ENCODE results near the gene KLC4.
"Not testable (repeated sequence)": the region's sequence is repeated elsewhere in the genome, so short reads cannot be mapped to it uniquely, and the experiment has no call there.

Gene KLC4

GRCh38 chr6:43093436-43094289 is 34.2 kb downstream of the KLC4 start:
- no peak for DNase-seq (ENCODE audit: low spot score)

DNA sequence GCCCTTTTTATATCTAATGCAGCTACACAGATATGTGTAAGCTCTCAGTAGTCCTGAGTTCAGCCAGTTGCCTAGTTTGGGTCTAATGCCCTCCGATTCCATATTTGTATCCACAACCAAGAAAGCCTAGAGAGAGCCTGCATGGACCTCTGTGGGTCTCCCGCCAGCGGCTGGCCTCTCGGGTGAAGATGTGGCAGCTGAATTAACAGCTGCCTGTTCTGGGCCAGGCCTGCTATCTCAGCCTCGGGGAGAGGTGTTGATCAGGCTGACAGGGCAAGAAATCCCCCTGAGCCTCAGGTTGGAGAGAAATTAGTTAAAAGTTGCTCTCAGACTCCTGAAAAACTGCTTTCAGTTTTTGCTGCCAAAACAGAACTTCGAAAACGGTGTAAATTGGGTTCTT is 36.5 kb downstream of the KLC4 start:
- no peak for DNase-seq (ENCODE audit: low spot score)

GRCh38 chr6:43096451-43097097 is 37.1 kb downstream of the KLC4 start:
- peak; percentile 68 for DNase-seq (ENCODE audit: low spot score)

- DNase-seq (ENCODE audit: low spot score) = no peak
Observed at GRCh38 chr6:43097098-43097489, 37.7 kb downstream of the KLC4 start.

DNA sequence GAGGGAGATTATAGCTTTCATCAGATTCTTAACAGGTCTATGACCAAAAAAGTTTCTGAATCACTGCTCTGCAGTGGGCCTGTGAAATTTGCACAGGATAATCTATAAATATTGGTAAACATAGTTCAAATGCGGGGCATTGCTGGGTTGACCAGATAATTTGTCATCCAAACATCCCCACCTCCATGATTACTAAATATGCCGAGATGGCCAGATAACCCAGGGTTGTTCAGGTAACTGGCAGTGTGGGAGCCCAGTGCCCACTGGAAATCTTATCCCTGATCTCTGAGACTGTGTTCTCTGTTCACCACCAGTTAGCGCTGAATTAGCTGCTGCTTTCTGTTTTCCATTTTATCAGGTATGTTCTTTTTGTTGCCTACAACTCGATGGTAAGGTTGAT is 38.1 kb downstream of the KLC4 start:
- no peak for DNase-seq (ENCODE audit: low spot score)

DNA sequence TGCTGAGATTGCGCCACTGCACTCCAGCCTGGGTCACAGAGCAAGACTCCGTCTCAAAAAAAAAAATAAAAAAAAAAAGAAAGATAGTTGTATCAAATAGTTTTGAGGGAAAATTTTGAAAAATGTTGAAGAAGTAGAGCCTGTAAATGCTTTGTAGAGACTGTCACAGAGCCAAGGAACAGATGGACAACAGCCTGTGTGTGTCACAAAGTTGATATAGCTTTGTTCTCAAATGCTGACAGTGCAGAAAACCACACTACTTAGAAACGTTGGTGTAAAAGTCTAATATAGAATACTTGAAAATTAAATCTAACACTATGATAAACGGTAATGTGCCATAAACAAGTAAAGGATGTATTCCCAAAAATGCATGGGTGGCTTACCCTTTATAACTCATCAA is 42.1 kb downstream of the KLC4 start:
- DNase-seq (ENCODE audit: low spot score) = no peak

DNA sequence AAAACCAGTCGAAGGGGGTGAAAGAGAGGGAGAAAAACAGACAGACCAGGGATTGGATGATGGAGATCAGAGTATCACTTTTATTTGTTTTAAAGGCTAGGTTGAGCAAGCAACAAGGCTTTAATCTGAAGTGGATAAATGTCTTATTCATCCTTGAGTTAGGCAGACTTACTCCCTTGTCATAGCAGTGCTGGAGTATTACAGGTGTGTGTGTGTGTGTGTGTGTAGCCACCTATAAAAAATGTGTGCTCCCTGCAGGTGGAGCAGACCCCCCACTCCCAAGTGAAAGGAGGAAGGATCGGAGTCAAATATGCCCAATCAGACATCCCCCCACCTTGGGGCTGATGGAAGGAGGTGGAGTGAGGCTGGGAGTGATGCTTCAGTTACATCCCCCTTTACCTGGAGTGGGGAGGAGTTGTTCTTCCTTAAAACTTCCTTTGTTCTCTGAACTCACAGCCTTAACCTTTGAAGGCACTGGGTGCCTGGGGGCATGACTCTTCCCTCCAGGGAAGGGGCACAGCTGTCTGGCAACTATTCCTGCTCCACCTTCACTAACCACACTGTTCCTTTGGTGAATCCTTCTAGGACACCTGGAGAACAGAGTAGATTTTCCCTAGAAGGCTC is 43.9 kb downstream of the KLC4 start:
- DNase-seq (ENCODE audit: low spot score) = no peak

- no peak for DNase-seq (ENCODE audit: low spot score)
Observed at GRCh38 chr6:43105538-43106222, 46.2 kb downstream of the KLC4 start.

DNA sequence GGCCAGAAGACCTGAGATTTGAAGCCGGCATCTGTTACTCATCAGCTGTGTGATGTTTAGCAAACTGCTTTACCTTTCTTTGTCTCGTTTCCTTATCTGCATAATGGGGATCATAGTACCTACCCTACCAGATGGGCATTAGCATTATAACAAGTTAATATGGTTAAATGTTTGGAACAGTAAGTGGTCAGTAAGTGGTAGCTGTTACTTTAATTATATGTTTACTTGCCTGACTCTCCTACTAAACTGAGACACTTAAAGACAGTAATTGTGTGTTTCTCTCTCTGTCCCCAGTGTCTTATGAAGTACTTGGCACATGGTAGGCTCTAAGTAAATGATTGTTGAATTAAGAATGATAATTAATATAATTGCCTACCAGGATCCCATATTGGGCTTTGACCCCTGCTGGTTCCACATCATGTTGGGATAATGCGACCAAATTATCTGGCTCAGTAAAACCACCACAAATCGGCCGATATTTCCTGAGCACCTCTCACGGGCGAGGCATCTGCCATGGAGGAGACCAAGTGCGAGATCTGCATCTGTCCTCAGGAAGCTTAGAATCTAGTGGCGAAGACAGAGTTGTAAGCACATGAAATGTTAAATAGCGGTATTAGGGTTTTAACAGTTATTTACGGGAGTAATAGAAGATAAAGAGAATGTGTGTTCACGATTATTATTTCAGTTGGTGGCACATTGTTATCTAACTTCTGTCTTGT is 48.1 kb downstream of the KLC4 start:
- no peak for DNase-seq (ENCODE audit: low spot score)

- DNase-seq (ENCODE audit: low spot score) = peak; percentile 67
Observed at GRCh38 chr6:43113431-43114260, 54.2 kb downstream of the KLC4 start.

DNA sequence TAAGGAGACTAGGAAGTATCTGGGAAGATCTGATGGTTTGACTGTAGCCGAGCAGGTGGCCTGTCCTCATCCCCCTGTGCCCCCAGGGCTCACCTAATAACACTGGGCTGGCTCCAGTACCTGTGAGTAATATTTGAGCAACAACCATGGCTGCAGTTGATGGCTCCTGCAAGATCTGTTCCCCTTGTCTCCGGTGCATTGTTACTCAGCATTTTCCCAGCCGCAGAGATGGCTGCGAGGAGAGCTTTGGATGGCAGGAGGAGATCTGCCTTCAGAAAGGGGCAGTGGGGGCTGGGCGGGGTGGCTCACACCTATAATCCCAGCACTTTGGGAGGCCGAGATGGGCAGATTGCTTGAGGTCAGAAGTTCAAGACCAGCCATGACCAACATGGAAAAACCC is 55.9 kb downstream of the KLC4 start:
- no peak for DNase-seq (ENCODE audit: low spot score)

DNA sequence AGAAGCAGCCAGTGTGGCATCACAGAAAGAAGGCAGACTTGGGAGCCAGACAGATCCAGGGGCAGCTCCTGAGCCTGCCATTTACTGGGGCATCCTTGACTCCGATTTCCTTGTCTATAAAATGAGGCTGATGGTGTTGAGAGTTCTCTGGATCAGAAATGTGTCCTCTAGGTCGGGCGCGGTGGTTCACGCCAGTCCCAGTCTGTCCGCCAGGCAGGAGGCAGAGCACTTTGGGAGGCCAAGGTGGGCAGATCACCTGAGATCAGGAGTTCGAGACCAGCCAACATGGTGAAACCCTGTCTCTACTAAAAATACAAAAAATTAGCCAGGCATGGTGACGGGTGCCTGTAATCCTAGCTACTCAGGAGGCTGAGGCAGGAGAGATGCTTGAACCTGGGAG is 58.0 kb downstream of the KLC4 start:
- not testable (repeated sequence) for DNase-seq (ENCODE audit: low spot score)

DNA sequence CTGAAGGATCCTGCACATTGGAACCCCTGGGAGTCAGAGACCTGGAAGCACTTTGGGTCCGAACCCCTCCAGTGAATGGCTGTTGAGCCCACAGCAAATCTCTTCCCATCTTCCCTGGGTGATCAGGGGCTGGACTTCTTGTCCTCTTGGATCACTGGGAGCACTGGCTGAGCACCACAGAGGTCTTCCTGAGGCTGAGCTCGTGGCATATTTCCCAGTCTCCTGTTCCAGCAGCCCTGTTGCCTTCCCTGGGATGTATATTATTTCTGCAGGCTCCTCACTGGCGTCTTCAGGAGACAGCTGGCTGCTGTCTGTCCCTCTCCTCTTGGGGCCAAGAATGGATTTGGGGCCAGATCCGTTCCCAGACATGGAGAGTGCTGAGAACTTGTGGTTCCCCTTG is 60.1 kb downstream of the KLC4 start:
- DNase-seq (ENCODE audit: low spot score) = no peak

GRCh38 chr6:43120101-43120763 is 60.8 kb downstream of the KLC4 start:
- no peak for DNase-seq (ENCODE audit: low spot score)

- DNase-seq (ENCODE audit: low spot score) = no peak
Observed at GRCh38 chr6:43120944-43121913, 61.8 kb downstream of the KLC4 start.

- DNase-seq (ENCODE audit: low spot score) = no peak
Observed at GRCh38 chr6:43122146-43122545, 62.7 kb downstream of the KLC4 start.

- no peak for DNase-seq (ENCODE audit: low spot score)
Observed at GRCh38 chr6:43123461-43124314, 64.3 kb downstream of the KLC4 start.

GRCh38 chr6:43124481-43124880 is 65.0 kb downstream of the KLC4 start:
- DNase-seq (ENCODE audit: low spot score) = no peak

Measured in SW480 (cell line).